Nucleus accumbens (tissue), 56 donors: ENCODE data around the gene RTKN.
"Not testable (repeated sequence)": the region's sequence is repeated elsewhere in the genome, so short reads cannot be mapped to it uniquely, and the experiment has no call there.

Experiments used
- DNase-seq, 56 donors: peaks; one replicate each; lab custom pipeline; 2025; lab: John Stamatoyannopoulos, UW

RTKN gene

GRCh38 chr2:74461187-74462053 is 19.7 kb upstream of the RTKN start:
- no peak for DNase-seq

GRCh38 chr2:74460187-74460586 is 18.4 kb upstream of the RTKN start:
- not testable (repeated sequence) for DNase-seq

- DNase-seq: not testable (repeated sequence)
Measured at GRCh38 chr2:74459503-74460118, 17.9 kb upstream of the RTKN start.

DNA sequence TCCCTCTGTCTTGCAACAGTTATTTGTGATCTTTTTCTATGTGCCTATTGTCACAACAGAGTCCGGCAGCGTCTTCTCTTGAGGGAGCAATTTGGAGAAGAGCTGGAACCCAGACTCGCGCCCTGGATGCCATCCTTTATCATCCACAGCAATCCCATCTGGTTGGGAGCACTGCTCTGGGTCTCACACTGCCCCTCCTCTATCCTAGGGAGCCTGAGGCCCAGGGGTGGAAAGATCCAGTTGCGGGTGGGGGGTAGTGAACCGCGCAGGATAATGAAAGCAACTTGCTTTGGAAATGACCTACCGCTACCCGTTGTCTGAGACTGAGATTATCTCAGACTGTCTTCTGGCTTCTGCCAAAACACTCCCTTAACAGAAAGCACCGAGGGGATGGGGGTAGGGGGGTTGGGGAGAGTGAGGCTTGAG is 17.2 kb upstream of the RTKN start:
- peak in 1 of 56 donors; percentile 48 for DNase-seq

DNA sequence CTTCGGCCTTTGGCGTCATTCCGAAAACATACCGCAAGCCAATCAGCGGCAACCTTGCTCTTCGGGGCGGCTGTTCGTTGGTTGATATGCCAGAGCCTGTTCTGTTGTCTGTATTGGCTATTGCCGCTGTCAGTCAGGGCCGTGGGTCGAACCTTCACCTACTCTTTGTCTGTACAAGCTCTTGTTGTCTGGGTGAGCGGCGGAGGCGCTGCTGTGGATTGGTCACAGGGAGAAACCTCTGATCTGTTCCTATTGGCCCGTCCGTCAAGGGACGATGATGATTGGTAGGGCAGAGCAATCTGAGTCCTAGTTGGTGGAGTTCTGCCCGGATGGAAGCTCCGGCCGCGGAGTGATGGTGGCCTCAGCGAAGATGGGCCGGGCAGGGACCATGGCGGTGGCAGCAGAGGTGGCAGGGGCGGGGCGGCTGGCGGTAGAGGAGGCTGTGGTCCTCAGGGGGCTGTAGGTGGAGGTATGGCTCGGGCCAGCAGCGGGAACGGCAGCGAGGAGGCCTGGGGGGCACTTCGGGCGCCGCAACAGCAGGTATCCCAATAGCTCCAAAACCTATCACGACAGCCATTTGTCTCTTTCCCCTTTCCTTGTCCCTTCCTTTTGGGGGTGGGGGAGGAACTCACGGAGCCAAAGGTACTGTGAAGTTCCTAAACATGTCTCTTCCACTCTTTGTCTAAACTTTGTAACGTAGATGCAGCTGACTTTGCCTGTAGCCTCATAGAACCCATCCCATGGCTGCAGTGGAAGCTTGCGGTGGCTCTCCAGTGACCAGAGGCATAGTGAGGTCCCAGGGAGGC is 16.6 kb upstream of the RTKN start, which contains the start of gene WBP1:
Gene WBP1, plus strand, starts transcription at position 307 of the 806 bp plus-strand sequence. Its CDS starts 165 bp downstream, at position 472.
- DNase-seq: peak; percentile 73 to 100 (median 99)

DNA sequence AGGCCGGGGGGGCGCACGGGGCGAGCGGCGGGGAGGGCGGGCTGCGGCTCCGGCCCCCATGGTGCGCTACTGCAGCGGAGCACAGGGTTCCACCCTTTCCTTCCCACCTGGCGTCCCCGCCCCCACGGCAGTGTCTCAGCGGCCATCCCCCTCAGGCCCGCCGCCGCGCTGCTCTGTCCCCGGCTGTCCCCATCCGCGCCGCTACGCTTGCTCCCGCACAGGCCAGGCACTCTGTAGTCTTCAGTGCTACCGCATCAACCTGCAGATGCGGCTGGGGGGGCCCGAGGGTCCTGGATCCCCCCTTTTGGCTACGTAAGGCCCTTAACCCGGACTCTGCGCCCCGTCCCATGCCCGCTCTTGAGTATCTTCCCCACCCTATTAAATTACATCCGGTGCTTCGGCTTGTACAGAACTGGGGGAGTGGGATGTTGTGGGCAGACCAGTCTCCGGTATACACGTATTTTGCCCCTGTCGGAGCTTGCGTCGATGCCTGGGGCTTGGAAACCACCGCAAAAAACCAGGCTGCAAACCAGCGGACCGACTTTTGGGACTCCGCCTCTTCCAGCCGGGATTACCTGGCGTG is 15.9 kb upstream of the RTKN start:
- peak in 35 of 56 donors; percentile 39 to 84 (median 64) for DNase-seq

DNA sequence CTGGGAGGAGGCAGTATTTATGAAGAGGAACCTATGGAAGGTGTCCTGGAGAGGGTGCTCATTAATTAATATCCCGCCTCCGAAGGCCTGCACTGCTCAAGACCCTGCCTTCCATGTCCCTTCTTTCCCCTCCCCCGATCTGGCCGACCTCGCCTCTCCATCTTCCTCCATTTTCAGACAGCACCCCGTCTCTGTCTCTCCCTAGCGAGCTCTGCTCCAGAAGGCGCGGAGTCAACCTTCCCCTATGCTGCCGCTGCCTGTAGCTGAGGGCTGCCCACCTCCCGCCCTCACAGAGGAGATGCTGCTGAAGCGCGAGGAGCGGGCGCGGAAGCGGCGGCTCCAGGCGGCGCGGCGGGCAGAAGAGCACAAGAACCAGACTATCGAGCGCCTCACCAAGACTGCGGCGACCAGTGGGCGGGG is 15.4 kb upstream of the RTKN start:
- DNase-seq: peak in 16 of 56 donors; percentile 36 to 83 (median 60)

GRCh38 chr2:74454654-74455511 is 13.1 kb upstream of the RTKN start, which contains the start of gene INO80B:
Gene INO80B, plus strand, starts transcription at chr2:74455087. Its CDS starts 30 bp downstream, at chr2:74455117.
- peak; percentile 77 to 99 (median 95) for DNase-seq

DNA sequence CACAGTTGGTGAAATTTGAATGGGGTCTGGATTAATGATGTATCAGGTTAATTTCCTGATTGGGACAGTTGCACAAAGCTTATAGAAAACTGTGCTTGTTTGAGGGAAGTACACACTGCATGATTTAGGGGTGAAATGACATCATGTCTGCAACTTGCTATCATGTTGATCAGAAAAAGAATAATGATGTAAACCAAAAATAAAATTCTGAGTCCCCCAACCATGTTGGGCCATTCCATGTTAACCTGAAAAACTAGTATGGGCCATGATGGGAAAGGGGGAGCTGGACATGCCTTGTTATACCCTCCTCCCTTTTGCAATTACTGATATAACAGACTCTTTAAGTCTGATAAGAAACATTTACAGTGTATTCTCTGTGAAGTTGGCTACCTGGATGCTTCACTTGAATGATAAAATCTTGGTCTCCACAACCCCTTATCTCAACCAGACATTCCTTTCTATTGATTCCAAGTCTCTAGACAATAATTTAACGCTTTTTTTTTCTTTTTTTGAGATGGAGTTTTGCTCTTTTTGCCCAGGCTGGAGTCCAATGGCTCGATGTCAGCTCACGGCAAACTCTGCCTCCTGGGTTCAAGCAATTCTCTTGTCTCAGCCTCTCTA is 8.9 kb upstream of the RTKN start:
- DNase-seq: no peak

GRCh38 chr2:74448771-74449170 is 7.0 kb upstream of the RTKN start:
- DNase-seq: no peak

- no peak for DNase-seq
Measured at GRCh38 chr2:74447230-74447999, 5.7 kb upstream of the RTKN start.

DNA sequence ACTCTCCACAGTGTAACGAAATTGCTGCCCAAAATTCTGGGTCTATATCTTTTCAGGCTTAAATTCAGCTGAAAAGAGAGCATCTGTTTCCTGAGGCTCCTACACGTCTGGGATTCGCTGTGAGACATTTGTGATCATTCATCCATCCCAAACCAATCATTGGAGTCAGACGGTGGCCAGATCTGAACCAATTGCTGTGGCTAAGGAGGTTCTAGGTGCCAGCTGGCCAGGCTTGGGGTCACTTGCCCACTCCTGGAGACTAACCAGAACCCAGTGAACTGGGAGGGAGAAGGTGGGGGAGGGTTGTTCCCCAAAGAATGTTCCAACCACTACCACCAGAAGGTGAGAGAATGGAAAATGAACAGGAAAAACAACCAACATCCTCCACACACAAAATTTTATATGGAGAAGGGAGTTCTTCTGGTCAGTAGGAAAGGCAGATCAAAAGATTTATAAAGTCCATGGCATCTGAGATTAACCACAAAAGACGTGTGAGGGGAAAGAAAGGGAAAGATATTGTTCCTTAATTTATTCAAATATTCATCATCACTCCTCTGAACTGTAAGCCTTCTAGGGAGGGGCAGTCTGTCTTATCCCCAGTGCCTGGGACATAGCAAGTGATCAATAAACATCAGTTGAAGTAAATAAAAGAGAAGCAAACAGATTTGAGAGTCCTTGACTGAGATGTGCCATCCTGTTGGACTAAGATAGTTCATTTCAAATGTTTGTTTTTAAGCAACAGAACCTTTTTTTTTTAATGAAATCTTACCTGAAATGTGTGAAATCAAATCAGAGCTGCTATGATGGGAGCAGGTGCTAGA is 3.0 kb upstream of the RTKN start:
- DNase-seq: no peak

GRCh38 chr2:74442483-74443297 is 953 bp upstream of the RTKN start:
- DNase-seq: not testable (repeated sequence)

- peak in 15 of 56 donors; percentile 24 to 76 (median 49) for DNase-seq
Measured at GRCh38 chr2:74441170-74441689, 507 bp downstream of the RTKN start.

- DNase-seq: peak; percentile 20 to 96 (median 87)
Measured at GRCh38 chr2:74440378-74441169, 1.2 kb downstream of the RTKN start.
